ENCODE measurements around the gene LCLAT1.

LCLAT1 gene

DNA sequence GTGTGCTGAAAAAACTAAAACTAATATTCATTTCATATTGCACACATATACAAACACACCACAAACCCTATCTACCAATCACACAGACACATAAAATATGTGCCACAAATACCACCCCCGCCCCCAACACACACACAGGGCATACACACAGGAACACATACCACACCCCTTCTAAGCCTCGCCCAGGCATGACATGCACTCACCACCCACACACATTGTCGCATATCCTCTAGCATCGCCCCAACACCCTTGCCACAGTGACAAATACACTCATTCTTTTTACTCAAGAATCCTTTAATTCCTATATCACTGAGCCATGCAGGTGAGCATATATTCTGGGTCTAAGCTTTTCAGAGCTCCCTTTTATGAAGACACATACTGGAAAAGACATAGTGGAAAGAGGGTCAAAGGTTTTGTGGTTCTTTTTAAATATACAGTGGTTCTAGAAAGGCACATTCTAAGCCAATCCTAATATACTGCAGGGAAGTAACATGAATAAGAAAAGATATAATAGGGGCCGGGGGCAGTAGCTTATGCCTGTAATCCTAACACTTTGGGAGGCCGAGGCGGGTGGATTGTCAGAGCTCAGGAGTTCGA is 24.5 kb upstream of the LCLAT1 start:
- DNase-seq (ENCODE audit: low read depth in 2 of 2), result peak in 1 of 2 experiments; percentile 33

- no peak for DNase-seq (ENCODE audit: low read depth in 2 of 2)
Measured at GRCh38 chr2:30424231-30424630, 22.8 kb upstream of the LCLAT1 start.

DNA sequence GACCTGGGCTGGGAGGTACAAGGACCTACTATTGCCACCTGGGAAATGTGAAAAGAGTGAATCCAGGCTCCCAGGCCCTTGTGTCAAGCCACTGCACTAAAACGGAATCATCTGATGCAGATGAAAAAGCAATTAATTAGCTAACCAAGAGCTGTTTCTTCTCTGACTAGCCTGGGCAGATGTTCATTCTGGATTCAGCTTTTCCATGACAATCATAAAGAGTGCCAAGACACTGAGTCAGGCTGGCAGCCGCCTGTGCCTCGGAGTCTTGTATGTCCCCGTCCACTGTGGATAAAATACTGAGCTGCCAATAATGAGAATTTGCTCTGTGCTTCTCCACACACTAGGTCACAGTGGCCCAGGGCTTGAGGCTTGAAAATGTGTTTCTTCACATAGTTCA is 21.7 kb upstream of the LCLAT1 start:
- no peak for DNase-seq (ENCODE audit: low read depth in 2 of 2)

DNA sequence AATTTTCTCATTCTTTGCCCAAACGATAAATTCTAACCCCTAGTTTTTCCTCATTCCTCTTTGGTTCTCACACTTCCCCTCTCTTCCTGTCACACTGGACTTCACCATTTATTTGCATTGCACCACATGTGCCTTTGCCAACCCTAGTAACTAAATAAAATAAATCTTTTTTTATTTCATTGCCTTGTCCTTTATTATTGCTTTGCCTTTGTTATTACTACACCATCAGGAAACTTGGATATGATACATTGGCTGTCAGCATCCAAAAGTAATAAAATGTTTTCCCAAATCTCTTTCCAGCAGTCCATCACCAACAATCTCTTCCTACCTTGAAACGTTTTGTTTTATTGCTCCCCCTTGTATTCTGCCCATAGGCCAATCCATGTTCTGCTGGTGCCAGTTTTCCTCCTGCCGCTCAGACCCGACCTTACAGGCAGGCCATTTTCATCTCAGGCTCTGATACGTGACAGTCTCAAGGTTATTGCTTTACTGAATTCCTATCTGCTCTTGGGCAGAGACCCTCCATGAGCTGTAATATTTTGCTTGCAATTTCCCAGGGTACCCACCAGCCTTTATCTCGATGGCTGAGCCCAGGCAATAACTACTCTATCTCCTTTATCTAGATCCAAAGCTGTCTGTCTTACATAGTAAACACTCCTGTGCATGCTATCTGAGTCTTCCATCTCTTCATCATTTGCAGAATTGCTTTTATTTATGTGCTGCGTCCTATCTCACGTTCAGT is 19.3 kb upstream of the LCLAT1 start:
- no peak for DNase-seq (ENCODE audit: low read depth in 2 of 2)

DNA sequence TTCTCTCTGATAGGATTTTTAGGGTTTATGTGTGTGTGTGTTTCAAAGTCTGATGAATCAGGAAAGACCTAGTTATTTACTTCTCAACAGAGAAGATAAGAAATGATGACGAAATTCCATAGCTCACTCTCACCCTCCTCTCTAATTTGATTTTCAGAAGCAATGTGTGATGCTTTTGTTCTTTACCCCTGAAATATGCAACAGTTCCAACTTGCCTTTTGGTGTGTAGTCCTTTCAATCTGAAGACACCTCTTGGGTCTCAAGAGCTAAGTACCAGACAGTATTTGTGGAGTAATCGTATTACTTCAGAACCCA is 18.7 kb upstream of the LCLAT1 start:
- no peak for DNase-seq (ENCODE audit: low read depth in 2 of 2)

- DNase-seq (ENCODE audit: low read depth in 2 of 2), result no peak
Measured at GRCh38 chr2:30428827-30429461, 18.1 kb upstream of the LCLAT1 start.

DNA sequence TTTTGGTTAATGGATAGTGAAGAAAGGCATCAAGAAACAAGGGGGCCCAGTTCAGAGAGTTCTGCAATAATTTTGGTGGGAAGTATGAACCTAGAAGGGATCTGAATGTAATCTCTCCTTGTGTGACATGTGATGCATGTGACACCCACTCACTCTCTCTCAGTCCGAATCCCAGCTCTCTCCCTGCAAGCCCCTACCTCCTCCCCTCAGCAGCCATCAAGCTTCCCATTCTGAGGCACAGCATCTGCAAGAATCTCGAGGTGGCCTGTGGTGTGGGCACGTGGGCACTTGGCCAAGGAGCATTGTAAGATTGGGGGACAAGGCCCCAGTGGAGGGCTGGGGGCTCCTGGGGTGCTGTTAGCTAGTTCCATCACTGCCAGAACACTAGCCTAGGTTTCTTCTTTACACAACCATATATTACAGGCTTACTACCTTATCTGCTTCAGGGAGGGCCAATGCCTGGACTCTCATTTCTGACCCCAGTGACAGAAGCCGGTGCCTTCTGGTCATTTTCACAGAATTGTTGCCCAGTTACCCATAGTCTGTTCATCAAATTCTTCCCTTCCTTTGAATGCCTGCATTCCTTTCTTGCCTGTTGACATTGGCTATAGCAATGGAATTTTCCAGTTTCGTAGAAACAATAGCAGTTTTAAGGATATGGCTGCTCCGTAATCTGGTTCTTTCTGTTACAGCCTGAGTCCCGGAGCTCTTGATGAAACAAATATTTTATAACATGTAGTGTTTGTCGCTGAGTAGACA is 13.3 kb upstream of the LCLAT1 start:
- DNase-seq (ENCODE audit: low read depth in 2 of 2), result no peak

DNA sequence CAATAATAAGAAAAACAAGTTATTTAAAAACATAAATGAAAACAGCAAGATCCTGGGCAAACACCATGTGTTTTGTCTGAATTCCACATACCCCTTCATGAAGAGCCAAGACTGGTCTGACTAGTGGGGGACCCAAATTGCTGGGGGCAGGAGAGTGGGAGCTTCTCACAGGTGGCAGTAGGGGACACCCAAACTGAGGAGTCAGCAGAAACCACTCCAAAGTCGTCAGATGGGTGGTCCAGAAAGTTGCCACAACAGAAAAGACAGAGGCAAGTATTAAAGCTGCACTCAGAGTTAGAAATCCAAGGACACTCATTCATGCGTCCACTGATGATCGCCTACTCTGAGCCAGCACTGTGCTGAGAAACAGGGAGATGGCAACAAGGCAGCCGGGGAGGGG is 12.3 kb upstream of the LCLAT1 start:
- DNase-seq (ENCODE audit: low read depth in 2 of 2), result no peak

DNA sequence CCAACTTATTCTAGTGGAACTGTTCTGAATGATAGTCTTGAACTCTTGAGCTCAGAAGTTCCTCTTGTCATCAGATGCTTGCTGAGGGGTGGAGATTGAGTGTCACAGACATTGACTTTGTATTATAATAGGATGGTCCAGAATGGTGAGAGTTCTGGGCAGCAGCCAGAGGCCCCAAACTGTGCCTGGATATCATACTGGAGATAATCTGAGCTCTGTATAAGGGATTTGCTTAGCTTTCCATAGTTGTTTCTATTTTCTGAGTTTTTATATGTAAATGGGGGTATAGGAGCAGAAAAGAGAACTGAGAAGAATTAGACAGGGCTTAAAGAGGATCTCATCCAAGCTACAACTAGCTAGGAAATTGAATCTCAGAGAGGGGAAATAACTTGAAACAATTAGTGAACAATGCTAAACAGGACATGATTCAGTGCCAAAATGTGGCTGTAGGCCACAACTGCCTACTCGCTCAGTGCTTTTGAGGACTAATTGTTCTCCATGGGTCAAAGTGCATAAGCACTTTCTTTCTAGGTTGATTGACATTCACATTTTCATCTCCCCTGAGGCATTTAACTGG is 10.1 kb upstream of the LCLAT1 start:
- DNase-seq (ENCODE audit: low read depth in 2 of 2), result no peak

- no peak for DNase-seq (ENCODE audit: low read depth in 2 of 2)
Measured at GRCh38 chr2:30437809-30438548, 9.1 kb upstream of the LCLAT1 start.

GRCh38 chr2:30439296-30439695 is 7.8 kb upstream of the LCLAT1 start:
- no peak for DNase-seq (ENCODE audit: low read depth in 2 of 2)

GRCh38 chr2:30439879-30440278 is 7.2 kb upstream of the LCLAT1 start:
- DNase-seq (ENCODE audit: low read depth in 2 of 2), result no peak

DNA sequence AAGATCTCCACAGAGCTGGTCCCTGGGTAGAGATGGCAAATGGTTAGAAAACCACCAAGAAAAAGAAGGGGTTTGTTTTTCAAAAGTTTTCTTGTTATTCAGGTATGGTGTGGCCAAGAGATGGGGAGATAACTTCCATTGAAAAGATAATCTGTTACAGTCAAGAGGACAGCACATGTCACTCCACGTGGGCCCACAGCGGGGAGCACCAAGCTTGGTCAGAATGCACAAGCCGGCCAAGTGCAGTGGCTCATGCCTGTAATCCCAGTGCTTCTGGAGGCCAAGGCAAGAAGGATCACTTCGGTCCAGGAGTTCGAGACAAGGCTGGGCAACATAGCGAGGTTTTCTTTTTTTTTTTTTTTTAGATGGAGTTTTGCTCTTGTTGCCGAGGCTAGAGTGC is 6.0 kb upstream of the LCLAT1 start:
- no peak for DNase-seq (ENCODE audit: low read depth in 2 of 2)

- no peak for DNase-seq (ENCODE audit: low read depth in 2 of 2)
Measured at GRCh38 chr2:30443081-30443480, 4.0 kb upstream of the LCLAT1 start.

DNA sequence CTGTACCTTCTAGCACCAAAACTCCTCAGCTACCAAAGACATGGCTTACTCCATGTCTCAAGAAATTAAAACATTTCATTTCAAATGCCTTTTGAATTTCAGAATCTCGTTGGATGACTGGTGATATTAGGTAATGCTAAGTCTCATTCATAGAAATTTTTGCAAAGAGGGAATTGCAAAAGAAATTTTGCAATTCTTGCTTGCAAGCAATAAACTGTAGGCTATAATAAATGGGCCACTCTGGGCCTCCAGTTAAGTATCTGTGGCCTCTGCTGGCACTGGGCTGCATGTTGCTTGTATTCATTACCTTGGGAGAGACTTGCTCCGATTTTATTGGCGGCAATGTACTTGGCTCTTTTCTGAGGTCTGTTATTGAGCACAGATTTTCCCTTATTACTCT is 2.8 kb upstream of the LCLAT1 start:
- DNase-seq (ENCODE audit: low read depth in 2 of 2), result no peak

GRCh38 chr2:30445266-30445821 is 1.7 kb upstream of the LCLAT1 start:
- no peak for DNase-seq (ENCODE audit: low read depth in 2 of 2)

- no peak for DNase-seq (ENCODE audit: low read depth in 2 of 2)
Measured at GRCh38 chr2:30446602-30447148, 371 bp upstream of the LCLAT1 start.

DNA sequence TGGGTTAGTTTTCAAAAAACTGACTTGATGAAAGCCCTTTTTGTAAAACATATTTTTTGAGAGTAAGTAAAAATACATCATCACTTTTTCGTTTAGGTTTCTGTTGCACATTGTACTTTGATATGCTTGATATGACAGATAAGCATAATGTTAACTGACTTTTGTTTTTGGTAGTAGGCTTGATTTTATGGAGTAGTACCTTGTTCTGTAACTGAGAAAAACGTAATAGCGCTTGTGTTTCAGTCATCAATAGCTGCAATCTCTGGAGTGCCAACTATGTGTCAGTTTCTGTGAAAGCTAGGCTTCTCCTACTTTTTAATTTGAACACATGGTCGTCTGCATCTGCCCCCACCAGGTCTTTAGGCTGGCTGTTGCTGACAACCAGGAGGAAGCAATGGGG is 1.3 kb downstream of the LCLAT1 start:
- no peak for DNase-seq (ENCODE audit: low read depth in 2 of 2)

- DNase-seq (ENCODE audit: low read depth in 2 of 2), result no peak
Measured at GRCh38 chr2:30448866-30449265, 1.8 kb downstream of the LCLAT1 start.

DNA sequence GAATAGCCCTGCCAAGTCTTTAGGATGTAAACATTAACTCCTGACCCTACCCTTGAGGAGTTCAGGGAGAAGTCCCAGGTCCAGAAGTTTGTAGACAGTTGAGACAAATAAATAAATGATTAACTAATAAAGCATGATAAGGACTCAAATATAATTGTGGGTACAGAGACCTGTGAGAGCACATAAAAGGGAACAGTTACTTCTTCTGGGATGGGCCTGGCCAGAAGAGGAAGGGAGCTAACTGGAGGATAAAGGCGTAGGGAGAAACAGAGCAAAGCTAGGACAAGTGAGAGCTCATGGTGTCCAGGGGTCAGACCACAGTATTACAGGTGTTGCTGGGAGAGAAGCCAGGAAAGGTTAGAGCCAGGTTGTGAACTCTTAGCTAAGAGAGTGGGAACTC is 3.0 kb downstream of the LCLAT1 start:
- no peak for DNase-seq (ENCODE audit: low read depth in 2 of 2)

- DNase-seq (ENCODE audit: low read depth in 2 of 2), result no peak
Measured at GRCh38 chr2:30453498-30453897, 6.5 kb downstream of the LCLAT1 start.
